A549 treated with CORT108297 at 1 μM for 4 hours (cell line): ENCODE measurements around the gene KHK. TPM values are rescaled to one million over a fixed set of nuclear protein-coding genes. Genes with fewer than 3 reads are reported as not detected.

Source experiments
- total RNA-seq: library from RNA; stranded (reverse); fragments of 200-300 nt; extraction: Qiagen RNA extraction; gene quantifications from 5 replicates; pipeline ENCODE4 v1.2.3, GENCODE V29; 2022

KHK gene
- 7.5 to 11.0 TPM (median 9.5 TPM) in 5 replicates for total RNA-seq

DNA sequence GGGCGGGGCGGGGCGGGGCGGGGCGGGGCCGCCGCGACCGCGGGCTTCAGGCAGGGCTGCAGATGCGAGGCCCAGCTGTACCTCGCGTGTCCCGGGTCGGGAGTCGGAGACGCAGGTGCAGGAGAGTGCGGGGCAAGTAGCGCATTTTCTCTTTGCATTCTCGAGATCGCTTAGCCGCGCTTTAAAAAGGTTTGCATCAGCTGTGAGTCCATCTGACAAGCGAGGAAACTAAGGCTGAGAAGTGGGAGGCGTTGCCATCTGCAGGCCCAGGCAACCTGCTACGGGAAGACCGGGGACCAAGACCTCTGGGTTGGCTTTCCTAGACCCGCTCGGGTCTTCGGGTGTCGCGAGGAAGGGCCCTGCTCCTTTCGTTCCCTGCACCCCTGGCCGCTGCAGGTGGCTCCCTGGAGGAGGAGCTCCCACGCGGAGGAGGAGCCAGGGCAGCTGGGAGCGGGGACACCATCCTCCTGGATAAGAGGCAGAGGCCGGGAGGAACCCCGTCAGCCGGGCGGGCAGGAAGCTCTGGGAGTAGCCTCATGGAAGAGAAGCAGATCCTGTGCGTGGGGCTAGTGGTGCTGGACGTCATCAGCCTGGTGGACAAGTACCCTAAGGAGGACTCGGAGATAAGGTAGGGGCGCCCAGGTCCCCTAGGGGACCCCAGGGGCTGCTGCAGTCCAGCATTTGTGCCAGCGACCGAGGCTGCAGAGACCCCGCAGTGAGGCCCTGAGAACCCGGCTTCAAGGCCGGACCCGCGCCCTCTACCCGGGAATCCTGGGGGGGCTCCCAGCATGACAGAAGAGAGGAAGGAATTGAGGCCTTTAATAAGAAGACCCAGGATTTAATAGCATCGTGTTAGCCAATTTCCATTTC, at the start of gene KHK:
TSS of gene KHK (plus strand) at position 49 of the 870 bp plus-strand sequence. CDS start at position 537, 488 bp downstream.

DNA sequence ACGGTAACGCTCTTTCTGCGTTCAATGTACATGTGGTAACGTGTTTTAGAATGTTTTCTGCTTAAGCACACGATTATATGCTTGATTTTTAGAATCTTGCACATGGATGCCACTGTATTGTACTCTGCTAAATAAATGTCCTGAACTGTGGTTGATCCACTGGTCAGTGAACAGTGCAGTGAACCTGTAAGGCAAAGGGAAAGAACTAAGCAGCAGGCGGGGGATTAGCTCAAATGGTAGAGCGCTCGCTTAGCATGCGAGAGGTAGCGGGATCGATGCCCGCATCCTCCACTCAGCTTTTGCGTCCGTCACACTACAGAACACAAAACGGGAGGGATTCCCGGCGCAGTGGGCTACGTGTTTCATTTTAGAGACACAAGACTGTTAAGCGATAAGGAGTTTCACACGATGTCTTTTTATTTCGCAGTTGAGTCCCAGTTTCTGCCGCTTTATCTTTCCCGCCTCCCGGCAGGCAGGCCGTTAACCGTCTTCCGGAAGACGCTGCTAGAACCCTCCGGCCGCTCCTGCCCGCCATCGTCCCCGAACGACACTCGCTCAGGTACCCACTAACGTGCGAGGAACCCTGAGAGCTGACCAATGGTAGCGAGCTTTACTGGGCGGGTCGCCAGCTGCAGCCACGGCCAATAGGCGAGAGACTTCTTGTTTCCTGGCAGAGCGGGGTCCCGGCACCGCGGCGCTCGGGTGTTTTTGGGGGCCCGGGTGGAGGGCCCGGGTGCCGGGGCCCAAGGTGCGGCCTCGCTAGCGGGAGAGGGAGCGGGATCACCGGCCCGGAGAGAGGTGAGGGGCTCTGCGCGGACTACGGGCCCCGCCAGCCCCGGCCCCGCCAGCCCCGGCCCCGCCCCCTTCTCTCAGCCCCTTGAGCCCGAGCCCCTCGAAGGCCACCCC, 35.3 kb upstream of the KHK start, which contains the start of gene AGBL5:
TSS of gene AGBL5 (plus strand) at position 673 of the 906 bp plus-strand sequence. CDS start 1,291 bp downstream, outside the sequence.

DNA sequence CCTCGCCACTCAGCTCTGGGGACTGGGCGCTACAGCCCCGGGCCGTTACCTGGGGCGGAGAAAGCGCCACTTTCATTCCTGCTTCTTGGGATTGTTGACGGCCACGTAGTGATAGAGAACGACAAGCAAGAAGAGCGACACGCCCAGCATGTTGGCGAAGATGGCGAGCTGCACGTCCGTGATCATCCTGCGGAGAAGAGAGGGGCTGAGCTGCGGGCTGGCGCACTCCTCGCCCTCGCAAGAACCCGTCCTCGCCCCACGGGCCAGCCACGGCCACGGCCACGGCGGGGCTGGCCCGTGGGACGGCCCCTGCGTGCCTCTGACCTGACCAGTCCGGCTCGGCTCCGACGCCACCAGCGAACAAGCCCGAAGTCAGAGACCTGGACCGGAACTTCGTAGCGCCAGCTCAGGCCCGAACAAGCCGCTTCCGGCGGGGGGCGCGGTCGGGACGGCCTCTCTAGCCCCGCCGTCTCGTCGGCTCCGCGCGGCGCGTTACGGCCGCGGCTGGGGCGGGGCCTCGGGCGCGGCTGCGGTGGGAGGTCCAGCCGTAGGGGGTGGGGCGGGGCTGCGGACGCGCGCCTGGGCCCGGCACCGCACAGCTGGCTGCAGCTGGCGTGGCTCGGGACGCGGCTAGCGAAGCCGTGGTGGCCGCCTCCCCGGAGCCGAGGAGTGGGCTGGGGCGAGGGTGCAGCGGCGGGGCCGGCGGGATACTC, 15.1 kb upstream of the KHK start, which contains the start of gene OST4:
TSS of gene OST4 (minus strand) at position 378 of the 713 bp plus-strand sequence.

DNA sequence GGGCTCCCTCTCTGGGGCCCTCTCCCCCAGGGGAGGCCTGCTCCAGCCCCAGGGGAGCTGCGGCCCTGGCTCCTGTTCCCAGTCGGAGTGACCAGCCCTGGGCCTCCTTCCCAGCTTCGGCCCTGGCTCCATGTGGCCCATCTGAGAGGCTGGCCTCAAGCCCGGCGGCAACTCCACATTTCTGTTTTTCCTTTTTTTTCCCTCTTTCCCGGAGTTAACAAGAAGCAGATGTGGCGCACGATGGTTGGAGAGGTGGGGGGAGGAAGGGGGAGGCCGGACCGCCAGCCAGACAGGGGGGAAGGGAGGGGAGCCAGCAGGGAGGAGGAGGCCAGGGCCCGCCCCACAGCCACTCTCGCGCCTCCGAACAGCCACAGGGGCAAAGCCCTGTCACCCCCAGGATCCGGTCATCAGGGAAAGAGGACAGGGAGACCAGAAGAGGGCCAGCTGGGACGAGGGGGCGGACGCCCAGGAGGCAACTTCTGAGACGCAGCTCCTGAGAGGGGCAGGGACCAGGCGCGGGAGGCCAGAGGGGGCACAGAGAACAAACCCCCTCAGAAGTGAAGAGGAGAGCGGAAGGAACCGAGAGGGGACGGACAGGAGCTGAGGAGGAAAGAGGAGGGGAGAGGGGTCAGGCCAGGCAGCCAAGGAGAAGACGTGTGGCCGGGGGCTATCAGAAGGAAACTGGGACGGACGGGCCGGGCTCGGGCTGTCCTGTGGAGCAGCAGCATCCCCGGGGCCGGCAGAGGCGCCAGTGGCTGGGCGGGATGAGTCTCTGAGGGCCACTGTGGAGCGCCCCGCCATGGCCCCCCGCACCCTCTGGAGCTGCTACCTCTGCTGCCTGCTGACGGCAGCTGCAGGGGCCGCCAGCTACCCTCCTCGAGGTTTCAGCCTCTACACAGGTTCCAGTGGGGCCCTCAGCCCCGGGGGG, 8.0 kb upstream of the KHK start, which contains the start of gene EMILIN1:
TSS of gene EMILIN1 (plus strand) at position 349 of the 928 bp plus-strand sequence. CDS start at position 800, 451 bp downstream.

DNA sequence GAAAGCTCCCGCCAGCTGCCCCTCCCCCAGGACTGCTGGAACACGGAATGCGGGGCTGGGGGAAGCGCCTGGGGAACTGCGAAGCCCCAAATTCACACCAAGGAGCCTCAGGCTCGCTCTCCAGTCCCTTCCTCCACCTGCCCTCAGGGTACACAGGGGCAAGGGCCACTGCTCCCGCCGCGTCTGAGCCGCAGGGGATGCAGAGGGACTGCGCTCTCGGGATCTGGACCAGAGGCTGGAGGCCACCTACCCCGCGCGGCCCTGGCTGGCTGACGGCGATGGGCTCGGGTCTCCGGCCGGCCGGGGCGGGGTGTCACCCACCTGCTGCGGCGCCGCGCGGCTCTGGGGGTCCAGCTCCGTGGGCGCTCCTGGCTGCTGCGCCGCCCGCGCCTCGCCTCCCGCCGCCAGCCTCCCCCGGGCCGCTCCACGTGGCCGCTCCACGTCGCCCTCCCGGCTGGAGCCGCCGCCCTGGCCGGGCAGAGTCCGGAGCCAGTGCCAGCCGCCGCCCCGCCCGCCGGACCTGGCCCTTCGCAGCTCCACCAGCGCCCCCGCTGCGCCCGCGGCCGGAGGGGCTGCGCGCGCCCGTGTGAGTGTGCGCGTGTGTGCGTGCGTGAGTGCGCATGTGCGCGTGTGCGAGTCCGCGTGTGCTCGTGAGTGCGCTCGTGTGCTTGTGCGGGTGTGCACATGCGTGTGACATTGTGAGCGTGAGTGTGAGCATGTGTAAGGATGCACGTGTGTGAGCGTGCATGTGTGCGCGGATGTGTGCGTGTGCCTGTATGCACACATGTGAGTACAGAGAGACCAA, 32.2 kb downstream of the KHK start, which contains the start of gene CGREF1:
TSS of gene CGREF1 (minus strand) at position 604 of the 805 bp plus-strand sequence. CDS start 14,762 bp downstream, outside the sequence.

DNA sequence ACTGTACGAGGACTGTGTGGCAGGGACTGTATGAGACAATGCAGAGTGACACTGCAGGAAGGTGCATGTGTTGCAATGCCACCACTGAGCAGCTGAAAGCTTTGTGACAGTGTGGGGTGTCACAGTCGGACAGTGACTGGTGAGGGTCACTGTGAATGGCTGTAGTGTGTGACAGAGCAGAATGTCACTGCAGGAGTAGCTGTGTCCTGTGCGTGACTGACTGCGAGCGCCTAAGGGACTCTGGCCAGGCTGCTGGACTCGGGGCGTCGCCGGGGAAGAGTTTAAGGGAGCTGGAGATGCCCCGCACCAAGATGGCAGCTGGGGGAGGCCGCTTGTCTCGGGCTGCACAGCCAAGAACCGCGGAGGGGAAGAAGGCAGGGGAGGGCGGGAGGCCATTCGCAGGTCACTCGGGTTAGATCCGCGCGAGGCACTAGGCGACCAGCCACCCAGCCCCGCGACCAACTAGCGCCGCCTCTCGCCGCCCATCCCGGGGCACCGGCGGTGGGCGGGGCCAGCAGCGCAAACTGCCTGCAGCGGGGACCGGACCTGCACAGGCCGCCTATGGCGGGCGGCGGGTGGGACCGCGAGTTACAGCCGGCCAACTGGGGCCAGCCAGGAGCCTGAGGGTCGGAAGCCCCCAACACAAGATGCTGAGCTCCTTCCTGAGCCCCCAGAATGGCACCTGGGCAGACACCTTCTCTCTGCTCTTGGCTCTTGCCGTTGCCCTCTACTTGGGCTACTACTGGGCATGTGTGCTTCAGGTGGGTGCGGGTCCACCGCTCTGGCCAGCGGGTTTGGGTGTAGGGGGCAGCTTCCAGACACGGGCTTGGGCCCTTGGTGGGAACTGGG, 37.0 kb downstream of the KHK start, which contains the start of gene ABHD1:
TSS of gene ABHD1 (plus strand) at position 514 of the 849 bp plus-strand sequence. CDS start at position 648, 134 bp downstream.

DNA sequence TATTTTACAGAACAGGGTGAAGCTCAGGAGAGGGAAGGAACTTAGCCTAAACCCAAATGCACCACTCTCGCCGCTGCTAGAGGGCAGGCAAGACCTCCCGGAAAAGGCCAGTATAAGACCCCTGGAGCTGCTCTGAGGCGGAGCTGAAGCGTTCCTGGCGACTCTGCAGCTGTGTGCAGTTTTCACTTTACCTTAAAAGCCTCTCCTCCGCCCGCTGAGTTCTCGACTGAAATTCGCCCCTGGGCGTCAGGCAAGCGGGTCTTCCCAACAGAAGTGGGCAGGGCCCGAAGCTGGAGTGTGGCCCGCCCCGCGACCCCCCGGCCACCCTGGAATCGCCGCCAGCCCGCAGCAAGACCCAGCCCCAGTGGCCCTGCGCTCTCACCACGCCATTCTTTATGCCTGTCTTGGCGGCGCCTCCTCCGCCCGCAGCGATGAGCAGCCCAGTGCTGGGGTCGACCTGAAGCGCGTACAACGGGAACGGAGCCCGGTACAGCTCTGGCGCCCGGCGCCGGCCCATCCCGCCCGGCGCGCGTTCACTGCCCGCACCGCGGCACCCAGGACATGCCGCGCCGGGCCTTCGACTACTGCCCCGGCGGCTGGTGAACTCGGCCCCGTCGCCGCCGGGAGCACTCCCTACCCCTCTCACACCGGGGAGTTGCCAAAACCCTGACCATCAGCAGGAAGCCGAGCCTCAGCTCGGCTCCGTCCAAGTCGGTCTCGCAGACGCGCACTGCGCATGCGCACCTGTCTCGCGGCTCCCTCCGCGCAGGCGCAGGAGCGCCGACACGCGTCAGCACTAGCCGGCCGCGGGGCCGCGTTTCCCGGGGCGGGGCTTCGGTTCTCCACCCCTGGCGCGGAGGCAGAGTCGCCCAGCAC, 47.6 kb downstream of the KHK start, which contains the start of gene PREB:
TSS of gene PREB (minus strand) at position 732 of the 876 bp plus-strand sequence. CDS start at position 517, 215 bp downstream.

DNA sequence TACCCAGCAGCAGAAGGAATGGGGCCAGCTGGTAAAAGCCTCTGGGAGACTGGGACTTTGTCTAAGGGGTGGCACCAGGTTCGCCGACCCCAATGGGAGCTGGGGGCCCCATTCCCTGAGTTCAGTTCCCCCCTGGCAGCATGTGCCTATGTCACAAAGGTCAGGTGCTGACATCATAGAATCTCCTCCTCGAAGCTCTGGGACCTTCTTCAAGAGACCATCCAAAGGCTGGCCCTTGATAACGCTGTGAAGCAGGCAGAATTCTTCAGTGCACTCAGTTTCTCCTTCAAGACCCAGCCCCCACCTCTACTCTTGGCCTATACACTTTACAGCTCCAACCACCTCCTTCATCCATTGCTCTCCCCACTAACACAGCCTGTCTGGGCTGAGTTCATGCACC, 52.7 kb downstream of the KHK start, which contains the start of gene PRR30:
TSS of gene PRR30 (minus strand) at position 101 of the 400 bp plus-strand sequence. CDS start 1,081 bp downstream, outside the sequence.

DNA sequence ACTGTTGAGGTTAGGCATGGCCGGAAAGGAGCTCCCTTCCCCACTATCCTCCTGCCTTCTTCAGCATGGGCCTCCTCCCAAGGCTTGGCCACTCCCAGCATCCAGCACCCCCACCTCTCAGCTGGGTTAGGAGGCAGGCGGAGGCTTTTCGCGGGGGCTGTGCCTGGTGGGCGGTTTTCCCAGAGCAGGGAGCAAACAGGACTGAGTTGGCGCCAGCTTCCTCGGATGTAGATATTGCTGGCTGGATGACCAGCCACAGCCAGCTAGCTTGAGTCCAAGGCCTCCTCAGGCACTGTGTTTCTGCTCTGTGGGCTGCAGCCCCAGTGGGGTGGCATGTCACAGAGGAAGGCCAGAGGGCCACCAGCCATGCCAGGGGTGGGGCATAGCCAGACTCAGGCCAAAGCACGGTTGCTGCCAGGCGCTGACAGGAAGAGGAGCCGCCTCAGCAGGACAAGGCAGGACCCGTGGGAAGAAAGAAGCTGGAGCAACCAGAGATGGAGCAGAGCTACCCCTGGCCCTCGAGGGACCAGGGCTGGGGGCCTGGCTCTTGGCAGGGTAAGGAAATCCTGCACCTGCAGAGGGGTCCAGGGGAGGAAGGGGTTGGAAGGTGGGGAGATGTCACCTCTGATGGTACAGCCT, 62.3 kb downstream of the KHK start, which contains the start of gene TCF23:
TSS of gene TCF23 (plus strand) at position 204 of the 639 bp plus-strand sequence. CDS start at position 334, 130 bp downstream.

Other genes starting within 250 kb of the KHK start
- 3.8 to 6.8 TPM (median 5.0 TPM) in 5 replicates for gene DPYSL5, start 238.6 kb upstream of the KHK start, total RNA-seq
- gene MAPRE3, start 116.1 kb upstream of the KHK start, total RNA-seq: 12.2 to 14.0 TPM (median 12.7 TPM) in 5 replicates
- gene TMEM214, start 53.8 kb upstream of the KHK start, total RNA-seq: 54.2 to 72.9 TPM (median 69.3 TPM) in 5 replicates
- gene AGBL5, start 35.1 kb upstream of the KHK start, total RNA-seq: 30.0 to 34.0 TPM (median 32.4 TPM) in 5 replicates
- 543 to 595 TPM (median 559 TPM) in 5 replicates for gene OST4, start 15.1 kb upstream of the KHK start, total RNA-seq
- 0.37 to 0.50 TPM (median 0.47 TPM) in 5 replicates for gene EMILIN1, start 8.2 kb upstream of the KHK start, total RNA-seq
- gene CGREF1, start 32.4 kb downstream of the KHK start, total RNA-seq: 7.2 to 8.5 TPM (median 7.7 TPM) in 5 replicates
- 1.2 to 1.8 TPM (median 1.3 TPM) in 5 replicates for gene ABHD1, start 37.0 kb downstream of the KHK start, total RNA-seq
- gene PREB, start 47.9 kb downstream of the KHK start, total RNA-seq: 52.9 to 69.5 TPM (median 65.0 TPM) in 5 replicates
- not detected in 5 replicates for gene PRR30, start 52.6 kb downstream of the KHK start, total RNA-seq
- not detected in 5 replicates for gene TCF23, start 62.2 kb downstream of the KHK start, total RNA-seq
- 208 to 219 TPM (median 213 TPM) in 5 replicates for gene ATRAID, start 125.3 kb downstream of the KHK start, total RNA-seq
- gene SLC5A6, start 125.5 kb downstream of the KHK start, total RNA-seq: 68.6 to 73.0 TPM (median 71.5 TPM) in 5 replicates
- gene CAD, start 130.6 kb downstream of the KHK start, total RNA-seq: 58.1 to 68.9 TPM (median 65.2 TPM) in 5 replicates
- gene SLC30A3, start 176.3 kb downstream of the KHK start, total RNA-seq: 2.4 to 4.1 TPM (median 3.9 TPM) in 5 replicates
- not detected in 5 replicates for gene DNAJC5G, start 188.7 kb downstream of the KHK start, total RNA-seq
- 0.45 to 0.71 TPM (median 0.61 TPM) in 5 replicates for gene TRIM54, start 195.7 kb downstream of the KHK start, total RNA-seq
- gene UCN, start 221.7 kb downstream of the KHK start, total RNA-seq: 0.48 to 2.5 TPM (median 1.6 TPM) in 5 replicates
- 78.0 to 104 TPM (median 89.6 TPM) in 5 replicates for gene MPV17, start 236.3 kb downstream of the KHK start, total RNA-seq